Activated naive CD4-positive, alpha-beta T cell treated with anti-CD3 and anti-CD28 coated beads, Interleukin-2, amount 50 U/mL, for 16 hours (primary cell): ENCODE data around the gene FEV.

Source experiments
- DNase-seq: peaks from one replicate; pipeline ENCODE4 v3.0.0-alpha.2; 2020

Gene FEV

GRCh38 chr2:218985021-218985324 is at the start of gene FEV:
FEV (minus strand) TSS chr2:218985184; CDS start chr2:218985075, 109 bp downstream.
- DNase-seq = no peak

DNA sequence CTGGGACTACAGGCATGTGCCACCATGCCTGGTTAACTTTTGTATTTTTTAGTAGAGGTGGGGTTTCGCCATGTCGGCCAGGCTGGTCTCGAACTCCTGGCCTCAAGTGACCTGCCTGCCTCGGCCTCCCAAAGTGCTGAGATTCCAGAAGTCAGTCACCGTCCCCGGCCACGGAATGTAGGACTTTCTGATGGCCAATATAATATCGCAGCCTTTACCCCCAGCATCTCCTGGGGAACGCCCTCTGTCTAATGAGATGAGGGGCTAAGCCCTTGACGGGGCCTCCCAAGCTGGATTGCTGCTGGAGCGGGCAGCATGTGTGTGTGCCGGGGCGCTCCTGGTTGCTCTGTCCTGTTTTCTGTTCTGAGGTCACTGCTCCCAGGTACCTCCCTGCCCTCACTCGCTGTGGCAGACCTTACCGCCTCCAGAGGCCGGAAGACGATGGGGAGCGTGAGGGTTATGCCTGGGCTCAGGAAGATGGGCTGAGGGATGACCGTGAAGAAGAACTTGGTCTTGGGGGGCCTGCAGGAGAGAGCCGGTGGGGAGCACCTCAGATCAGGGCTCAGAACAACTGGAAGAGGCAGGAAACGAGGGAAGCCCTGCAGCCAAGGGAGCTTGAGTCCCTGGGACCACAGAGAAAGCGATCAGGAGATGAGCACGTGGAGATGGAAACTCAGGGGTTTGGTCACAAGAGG is 47.2 kb upstream of the FEV start:
- DNase-seq = no peak

GRCh38 chr2:219031005-219031738 is 46.2 kb upstream of the FEV start:
- DNase-seq = no peak

GRCh38 chr2:219030177-219030940 is 45.4 kb upstream of the FEV start:
- no peak for DNase-seq

- DNase-seq = peak; percentile 75
These were observed 44.8 kb upstream of the FEV start for GRCh38 chr2:219029829-219030165.

DNA sequence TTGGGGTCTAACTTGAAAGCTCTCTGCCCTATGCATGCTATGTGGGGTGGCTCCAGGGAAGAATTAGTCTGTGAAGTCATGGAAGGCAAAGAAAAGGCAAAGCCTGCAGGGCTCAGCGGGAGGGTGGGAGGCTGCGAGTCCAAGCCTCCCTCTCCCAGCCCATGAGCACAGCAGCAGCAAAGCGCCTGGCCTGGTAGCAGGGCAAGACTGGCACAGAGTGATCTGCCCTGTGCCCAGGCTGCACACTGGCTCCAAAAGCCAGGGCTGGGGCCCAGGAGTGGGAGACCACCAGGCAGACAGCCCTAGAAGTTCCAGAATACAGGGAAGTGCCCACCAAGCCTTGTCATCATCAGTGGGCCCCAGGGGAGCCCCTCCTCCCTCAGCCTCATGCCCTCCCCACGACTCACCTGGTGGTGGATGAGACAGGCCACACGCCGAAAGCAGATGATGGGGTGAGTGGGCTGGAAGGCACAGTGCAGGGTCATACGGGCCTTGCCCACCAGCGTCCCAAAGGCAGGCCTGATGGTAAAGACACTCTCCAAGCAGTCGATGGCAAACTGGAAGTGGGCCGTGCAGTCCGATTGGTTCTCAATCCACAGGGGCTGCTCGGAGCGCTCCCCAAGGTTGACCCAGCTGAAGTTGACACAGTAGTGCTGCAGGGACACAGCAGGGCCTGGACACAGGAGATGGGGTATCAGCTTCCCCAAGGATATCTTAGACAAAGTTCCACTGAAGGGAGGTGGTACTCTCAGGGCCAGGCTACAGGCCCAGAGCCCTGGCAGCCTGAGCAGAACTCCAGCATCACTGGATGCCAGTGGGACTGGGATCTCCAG is 44.2 kb upstream of the FEV start:
- no peak for DNase-seq

DNA sequence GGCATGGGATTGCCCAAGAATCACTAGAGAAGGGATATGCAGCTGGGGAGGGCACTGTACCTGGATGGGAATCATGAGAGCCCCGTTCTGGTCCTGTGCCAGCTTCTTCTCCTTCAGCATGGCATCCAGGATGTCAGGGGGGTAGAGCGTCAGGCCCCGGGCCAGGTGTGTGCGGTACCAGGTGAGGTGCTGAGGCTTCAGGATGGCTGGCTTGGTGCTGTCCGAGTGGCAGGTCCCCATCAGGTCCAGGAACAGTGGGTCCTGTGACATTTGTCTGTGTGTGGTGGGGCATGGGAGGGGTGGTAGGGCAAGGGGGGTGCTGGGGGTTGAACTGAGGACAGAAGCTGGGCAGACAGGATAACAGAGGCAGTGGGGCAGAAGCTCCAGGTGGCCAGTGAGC is 43.2 kb upstream of the FEV start:
- no peak for DNase-seq

DNA sequence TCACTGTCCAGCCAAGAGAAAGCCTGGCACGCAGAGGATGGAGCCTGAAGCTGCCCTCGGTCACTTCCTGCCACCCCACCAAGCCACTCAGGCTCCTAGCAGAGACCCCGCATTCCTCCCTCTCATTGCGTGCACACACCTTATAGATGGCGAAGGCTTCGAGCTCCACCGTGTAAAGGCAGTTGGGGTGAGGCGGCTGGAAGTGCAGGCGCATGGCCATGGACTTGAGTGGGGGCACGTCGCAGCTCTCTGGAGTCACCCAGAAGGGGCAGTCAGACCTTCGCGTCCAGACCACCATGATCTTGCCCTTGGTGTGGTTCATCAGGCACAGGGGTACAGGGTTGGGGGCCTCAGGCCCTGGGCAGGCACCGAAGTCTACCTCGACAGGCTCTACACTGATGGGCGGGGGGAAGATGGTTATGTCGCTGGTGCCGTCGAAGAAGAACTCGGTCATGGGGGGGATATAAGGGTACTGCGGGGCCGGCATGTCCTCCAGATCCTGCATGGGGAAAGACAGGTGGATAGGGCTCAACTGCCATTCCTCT is 42.6 kb upstream of the FEV start:
- DNase-seq = no peak

DNA sequence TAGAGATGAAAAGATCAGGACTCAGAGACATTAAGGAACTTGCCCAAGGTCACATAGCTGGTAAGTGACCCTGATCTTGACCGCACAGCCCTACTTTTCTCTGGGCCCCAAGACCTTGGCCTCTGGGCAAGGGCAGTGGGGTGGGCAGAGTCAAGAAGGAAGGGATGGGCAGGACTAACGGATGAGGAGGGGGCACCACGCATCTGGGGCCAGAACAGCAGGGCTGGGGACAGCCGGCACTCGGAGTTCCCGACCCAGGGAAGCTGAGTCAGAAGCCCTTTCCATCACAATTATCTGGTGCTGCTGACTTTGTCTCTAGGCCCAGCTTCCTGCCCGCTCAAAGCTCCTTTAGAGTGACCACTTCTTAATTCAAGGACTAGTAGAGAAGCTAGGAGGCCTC is 42.0 kb upstream of the FEV start:
- no peak for DNase-seq

GRCh38 chr2:219025637-219026585 is 40.9 kb upstream of the FEV start:
- no peak for DNase-seq

DNA sequence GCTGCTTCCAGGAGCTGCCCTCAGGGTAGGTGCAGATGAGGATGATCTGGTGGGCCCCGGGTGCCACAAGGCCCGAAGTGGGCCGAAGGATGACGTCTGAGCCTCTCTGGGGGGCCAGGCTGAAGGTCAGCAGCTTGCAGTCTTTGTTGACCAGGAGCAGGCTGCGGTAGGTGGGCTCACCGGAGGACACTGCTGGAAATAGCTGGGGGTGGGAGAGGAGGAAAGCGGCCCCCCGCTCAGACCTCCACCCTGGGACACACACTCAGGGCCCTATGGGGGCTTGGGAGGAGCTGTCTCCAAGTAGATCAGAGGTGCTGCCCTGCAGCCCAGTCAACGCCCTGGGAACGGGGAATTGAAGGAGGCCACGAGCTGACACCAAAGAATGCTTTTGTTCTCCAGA is 39.1 kb upstream of the FEV start:
- DNase-seq = no peak

DNA sequence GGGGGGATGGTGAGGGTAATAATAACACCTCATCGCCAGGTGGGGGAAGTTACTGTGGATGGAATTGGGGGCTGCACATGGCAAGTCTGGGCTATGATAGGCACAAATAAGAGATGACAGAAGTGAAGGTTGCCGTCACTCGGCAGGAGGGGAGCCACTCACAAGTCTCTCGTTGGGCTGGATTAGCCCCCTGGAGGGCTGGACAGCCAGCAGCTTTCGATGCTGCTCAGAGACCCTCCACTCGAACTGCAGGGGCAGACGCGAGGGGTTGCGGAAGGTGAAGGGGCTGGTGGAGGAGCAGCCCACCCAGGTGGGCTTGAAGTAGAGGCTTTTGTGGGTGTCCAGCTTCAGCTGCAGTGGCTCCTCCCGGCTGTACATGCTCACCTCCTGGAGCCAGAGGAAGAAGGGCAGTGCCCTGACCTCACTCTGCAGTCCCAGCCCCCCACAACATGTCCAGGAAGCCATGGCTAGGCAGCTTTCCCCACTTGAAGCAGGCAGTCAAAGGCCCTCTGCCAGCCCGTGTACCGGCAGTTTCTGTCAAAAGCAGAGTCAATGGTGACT is 38.1 kb upstream of the FEV start:
- DNase-seq = no peak

GRCh38 chr2:219022616-219023015 is 37.6 kb upstream of the FEV start:
- DNase-seq = no peak

GRCh38 chr2:219022041-219022440 is 37.1 kb upstream of the FEV start:
- no peak for DNase-seq

DNA sequence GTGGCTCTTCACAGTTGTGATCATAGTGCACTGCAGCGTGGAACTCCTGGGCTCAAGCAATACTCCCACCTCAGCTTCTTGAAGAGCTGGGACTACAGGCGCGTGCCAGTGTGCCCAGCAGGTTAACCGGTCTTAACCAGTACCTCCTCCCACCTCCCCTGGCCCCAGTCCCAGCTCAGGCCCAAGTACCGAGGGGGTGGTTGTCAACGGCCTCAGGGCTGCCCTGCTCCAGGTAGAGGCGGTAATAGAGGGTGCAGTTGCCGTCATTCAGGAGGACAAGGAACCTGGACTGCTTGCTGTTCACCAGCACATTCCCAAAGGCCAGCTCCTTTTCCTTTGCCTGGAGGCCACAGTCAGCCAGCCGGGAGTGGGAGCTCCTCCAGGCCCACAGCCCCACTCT is 36.6 kb upstream of the FEV start:
- DNase-seq = no peak

- DNase-seq = no peak
These were observed 35.8 kb upstream of the FEV start for GRCh38 chr2:219020604-219021365.

DNA sequence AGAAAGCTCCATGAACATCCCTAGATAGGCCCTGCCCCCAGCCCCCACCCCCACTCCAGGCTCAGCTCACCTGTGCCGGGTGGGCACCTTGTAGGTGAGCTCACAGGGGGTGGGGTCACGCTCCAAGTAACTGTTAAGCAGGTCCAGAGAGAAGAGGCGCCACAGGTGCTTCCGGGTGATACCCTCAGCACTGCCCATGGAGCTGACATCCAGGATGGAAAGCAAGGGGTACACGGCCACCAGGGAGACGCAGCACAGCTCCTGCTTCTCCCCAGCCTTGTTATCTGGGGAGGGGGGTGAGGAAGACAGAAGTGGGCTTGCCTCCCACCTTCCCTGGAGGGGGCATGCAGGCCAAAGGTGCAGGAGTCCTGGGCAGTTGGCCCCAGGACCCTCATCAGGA is 34.5 kb upstream of the FEV start:
- DNase-seq = no peak

- no peak for DNase-seq
These were observed 33.7 kb upstream of the FEV start for GRCh38 chr2:219018726-219019125.

- no peak for DNase-seq
These were observed 33.3 kb upstream of the FEV start for GRCh38 chr2:219018286-219018685.

DNA sequence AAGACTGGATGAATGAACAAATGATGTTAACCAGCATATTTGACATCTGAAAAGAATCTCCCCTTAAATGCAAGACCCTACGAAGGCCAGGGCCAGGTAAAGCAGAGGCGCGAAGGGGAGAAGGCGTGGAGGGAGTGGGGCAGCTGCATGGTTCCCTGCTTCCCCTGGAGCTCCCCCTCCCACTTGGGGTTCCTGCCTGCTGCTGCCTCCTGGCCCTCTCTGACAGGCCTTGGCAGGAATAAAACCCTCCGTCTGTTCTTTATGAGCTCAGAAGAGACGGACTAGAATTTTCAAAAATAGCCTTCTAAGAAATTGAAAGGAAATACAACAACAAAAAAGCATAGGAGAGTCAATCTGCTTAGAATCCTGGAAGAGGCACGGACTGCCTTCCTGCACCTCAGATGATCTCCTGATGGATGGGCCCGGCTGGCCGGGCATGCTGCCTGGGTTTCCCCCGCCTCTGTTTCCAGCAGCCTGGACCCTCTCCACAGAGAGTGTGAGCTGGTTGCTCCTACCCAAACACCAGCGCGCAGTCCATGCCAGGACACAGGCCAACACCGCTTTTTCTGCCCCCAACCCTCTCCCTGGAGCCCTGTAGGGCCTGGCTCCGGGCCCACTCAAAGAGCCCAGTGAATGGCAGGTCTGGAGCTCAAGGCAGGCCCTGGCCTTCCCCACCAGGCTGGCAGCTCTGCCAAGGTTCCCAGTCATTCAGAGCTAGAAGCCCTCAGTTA is 32.4 kb upstream of the FEV start:
- no peak for DNase-seq
